ENCODE results near the gene SIM1.

The SIM1 gene

DNA sequence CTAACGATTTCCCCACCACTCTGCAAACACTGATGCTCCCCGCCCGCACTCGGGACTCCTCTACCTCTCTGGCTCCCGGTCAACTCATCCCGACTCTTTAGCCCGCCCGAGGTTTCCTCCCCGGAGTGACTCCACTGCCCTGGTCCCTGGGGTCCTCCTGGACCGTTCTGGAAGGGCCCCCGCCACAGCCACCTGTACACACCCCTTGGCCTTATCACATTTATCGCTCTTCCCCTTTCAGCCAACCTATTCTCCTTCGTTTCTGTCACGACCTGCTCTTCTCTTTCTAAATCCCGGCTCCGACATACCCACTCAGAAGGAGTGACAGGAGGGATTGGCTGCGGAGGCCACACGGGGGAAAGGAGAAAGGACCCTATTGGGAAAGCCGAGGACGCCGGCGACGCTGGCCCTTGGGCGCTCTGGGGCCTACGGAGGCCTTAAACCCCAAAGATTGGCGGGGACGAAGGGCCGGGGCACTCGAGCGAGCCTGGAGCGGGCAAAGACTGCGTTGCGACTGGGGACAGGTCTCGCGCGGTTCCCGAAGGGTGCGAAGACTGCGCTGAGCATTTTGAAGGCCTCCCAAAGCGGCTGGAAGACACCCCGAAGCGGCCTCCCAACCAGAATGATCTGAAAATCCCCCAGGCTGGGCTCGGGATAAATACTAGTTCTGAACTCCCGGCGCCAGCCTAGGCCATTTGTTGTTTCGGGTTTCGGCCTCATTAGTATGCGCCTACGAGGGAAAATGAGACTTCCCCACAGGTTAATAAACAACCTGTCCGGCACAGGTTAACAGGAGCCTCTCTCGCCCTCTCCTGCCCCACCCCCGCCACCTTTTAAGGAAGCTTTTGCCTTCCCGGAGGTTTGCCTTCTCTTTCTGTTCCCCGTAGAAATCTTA lies 9.2 kb downstream of the SIM1 start:
- TF ChIP-seq, protein P1, sequence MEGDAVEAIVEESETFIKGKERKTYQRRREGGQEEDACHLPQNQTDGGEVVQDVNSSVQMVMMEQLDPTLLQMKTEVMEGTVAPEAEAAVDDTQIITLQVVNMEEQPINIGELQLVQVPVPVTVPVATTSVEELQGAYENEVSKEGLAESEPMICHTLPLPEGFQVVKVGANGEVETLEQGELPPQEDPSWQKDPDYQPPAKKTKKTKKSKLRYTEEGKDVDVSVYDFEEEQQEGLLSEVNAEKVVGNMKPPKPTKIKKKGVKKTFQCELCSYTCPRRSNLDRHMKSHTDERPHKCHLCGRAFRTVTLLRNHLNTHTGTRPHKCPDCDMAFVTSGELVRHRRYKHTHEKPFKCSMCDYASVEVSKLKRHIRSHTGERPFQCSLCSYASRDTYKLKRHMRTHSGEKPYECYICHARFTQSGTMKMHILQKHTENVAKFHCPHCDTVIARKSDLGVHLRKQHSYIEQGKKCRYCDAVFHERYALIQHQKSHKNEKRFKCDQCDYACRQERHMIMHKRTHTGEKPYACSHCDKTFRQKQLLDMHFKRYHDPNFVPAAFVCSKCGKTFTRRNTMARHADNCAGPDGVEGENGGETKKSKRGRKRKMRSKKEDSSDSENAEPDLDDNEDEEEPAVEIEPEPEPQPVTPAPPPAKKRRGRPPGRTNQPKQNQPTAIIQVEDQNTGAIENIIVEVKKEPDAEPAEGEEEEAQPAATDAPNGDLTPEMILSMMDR (IDR thresholded peaks at IDR 0.05; ENCODE audit: insufficient read depth, low read depth, low read length, missing control alignments): no peak
- H3K4me3 ChIP-seq (ENCODE audit: low read length): no peak overlapping the region
- no peak for DNase-seq (ENCODE audit: low read depth)

DNA sequence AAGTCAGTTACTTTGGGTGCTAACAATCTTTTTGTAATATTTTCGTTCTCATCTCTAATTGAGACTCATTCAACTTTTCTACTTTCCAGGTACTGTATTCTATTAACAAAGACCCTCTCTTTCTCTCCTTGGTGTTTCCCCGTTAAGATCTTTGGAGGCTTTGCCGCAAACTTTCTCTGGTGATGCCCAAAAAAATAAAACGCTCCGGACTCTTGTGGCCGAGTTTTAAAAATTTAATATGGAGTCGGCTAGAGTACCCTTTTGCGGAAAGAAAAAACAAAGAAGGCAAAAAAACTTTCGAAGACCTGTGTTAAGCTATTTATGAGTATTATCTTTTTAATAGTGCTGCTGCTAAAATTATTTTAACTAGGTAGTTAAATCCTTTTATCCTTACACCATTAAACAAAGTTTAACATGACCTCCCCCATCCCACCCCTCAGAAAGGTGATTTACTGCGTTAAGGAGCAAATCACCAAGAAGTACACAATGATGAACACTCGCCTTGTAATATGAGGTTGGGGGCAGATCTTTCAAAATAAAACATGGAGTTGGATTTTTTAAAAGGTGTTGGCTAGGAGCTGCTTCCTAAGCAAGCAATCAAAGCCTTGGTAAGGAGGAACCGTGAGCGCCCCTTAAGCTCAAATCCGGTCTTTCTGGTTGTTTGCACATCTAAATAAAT lies 10.0 kb downstream of the SIM1 start:
- TF ChIP-seq, protein P1 (IDR thresholded peaks at IDR 0.05; ENCODE audit: insufficient read depth, low read depth, low read length, missing control alignments): no peak
- DNase-seq (ENCODE audit: low read depth): no peak
- H3K4me3 ChIP-seq (ENCODE audit: low read length): no peak overlapping the region

DNA sequence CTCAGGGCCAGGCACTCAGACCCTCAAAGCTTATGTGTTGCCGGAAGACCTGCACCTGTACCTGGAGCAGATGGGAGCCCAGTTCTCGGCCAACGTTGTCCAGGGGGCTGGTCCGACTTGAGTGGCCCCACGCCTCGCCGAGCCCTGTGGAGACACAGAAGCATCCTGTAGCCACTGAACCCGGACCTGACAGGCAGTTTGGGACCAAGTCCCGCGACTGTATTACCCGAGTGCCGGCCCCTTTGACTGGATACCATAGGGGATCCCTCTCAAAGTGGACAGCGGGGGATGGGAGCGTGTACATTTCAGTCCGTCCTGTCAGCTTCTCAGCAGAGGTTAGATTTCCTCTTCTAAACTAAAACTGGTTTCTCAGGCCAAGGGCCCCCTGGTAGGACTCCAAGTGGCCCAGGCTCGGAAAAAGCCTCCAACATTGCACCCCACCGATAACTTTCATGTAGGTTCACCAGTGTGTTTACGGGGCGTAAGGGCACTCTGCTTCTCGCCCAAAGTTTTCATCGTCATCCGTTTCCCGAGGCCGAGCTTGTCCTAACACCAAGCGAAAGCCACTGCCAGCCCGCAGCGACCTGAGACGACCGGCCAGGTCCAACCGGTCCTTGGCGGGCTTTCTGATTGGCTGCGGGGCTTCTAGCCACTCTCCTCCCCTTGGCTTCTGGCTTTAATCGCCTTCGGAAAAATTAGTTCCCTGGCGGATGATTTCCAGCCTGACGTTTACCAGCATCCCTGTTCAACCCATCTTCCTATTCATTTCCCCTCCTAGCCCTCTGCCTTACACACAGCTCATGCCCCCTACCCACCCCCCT lies 10.8 kb downstream of the SIM1 start:
- DNase-seq (ENCODE audit: low read depth): no peak
- no peak overlapping the region for H3K4me3 ChIP-seq (ENCODE audit: low read length)
- TF ChIP-seq, protein P1 (IDR thresholded peaks at IDR 0.05; ENCODE audit: insufficient read depth, low read depth, low read length, missing control alignments): no peak

DNA sequence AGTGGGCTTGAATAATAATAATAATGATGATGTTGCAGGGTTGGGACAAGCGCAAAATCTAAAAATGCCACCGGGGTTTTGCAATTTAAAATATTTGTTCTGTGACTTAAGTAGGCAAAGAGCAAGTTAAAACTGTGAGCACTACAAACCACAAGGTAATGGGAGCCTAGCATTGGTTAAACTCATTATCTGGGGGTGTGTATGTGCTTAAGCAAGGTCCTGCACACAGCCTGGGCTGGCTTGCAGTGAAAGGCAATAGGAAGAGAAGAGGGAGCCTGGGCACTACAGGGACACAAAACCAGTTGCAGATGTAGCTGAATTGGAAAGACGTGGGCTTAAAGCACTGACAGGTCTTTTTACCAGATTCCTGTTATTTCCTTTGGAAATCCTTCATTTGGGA lies 11.7 kb downstream of the SIM1 start:
- no peak for DNase-seq (ENCODE audit: low read depth)
- TF ChIP-seq, protein P1 (IDR thresholded peaks at IDR 0.05; ENCODE audit: insufficient read depth, low read depth, low read length, missing control alignments): no peak
- H3K4me3 ChIP-seq (ENCODE audit: low read length): no peak overlapping the region

DNA sequence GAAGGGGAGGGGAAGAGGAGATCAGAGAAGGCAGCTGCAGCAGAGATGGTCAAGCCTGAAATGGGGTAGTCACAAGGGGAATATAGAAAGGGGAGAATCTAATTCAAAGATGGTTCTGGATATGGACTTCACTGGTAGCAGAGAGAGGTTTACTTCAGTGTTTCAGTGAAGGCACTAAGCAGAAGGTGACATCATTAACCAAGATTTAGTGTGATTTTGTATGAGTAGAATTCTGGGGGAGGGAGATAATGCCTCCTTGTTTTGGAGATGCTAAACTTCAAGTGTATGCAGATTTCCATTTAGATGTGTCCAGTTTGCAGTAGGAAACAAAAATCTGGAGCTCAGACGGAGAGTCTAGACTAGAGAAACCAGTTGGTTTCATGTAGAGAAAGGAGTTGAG lies 13.1 kb downstream of the SIM1 start:
- H3K4me3 ChIP-seq (ENCODE audit: low read length): no peak overlapping the region
- TF ChIP-seq, protein P1 (IDR thresholded peaks at IDR 0.05; ENCODE audit: insufficient read depth, low read depth, low read length, missing control alignments): no peak
- DNase-seq (ENCODE audit: low read depth): no peak

DNA sequence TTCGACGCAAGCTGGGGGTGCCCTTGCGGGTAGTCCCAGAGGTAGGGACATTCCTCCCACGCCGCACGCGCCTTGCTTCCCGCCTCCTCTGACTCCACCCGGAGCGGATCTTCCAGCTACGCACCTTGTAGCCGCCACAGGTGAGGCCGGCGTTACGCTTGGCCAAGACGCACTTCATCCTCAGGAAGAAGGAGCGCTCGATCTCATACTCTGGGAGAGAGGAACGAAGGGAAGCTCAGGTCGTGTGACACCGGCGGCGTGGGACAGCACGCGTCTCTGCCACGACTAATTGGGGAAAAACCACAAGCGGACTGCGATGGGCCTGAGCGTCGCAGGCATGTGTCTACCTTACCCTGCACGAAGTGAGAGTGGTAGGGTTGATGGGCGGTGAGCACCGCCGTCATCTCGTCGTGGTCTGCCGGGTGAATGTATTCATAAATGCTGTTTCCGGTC lies 15.5 kb downstream of the SIM1 start:
- H3K4me3 ChIP-seq (ENCODE audit: low read length): no peak overlapping the region
- no peak for DNase-seq (ENCODE audit: low read depth)
- TF ChIP-seq, protein P1 (IDR thresholded peaks at IDR 0.05; ENCODE audit: insufficient read depth, low read depth, low read length, missing control alignments): no peak
